HS-27A (cell line): Measurements from ENCODE around the gene RIPOR1.
"Not testable (repeated sequence)": the region's sequence is repeated elsewhere in the genome, so short reads cannot be mapped to it uniquely, and the experiment has no call there.

Experiments
- DNase-seq: peaks from one replicate; pipeline ENCODE4 v3.0.0-alpha.2; 2012; ENCODE audit warnings: low read depth, missing footprints

Gene RIPOR1

GRCh38 chr16:67528222-67528869 lies at the start of gene RIPOR1:
TSS of gene RIPOR1 (plus strand) at chr16:67528829. CDS start at chr16:67538447, 9,618 bp downstream.
- no peak for DNase-seq

GRCh38 chr16:67480833-67481560 lies 47.6 kb upstream of the RIPOR1 start, which contains the start of gene ATP6V0D1:
TSS of gene ATP6V0D1 (minus strand) at chr16:67481157. CDS start at chr16:67481086, 71 bp downstream.
- peak; percentile 94 for DNase-seq

DNA sequence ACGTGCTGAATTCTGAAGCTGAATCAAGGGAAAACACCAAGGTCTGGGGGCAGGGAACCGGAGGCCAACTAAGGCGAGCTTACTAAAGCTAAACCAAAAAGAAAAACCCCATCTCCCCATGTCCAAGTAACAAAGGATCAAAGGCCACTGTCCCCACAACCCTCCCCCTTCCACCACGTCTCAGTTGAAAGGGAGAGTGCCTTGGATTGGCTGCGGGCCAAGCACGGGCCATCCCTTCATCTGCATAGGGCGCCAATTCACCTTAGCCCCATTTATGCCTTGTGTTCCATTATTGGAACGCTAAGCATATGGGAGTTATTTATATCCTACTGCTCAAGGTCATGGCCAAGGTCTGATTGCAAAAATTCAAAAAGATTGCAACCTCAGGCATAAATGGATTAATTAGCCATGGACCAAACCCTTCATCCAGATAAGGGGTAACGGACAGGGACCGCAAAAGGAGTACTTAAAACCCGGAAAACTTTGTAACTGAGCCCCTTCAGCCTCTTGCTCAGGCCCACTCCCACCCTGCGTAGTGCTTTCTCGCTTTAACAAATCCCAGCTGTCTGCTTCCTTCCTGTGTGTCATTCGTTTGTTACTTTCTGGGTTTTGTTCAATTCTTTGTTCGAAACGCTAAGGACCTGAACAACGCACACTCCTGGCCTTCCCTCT lies 46.9 kb upstream of the RIPOR1 start:
- no peak for DNase-seq

DNA sequence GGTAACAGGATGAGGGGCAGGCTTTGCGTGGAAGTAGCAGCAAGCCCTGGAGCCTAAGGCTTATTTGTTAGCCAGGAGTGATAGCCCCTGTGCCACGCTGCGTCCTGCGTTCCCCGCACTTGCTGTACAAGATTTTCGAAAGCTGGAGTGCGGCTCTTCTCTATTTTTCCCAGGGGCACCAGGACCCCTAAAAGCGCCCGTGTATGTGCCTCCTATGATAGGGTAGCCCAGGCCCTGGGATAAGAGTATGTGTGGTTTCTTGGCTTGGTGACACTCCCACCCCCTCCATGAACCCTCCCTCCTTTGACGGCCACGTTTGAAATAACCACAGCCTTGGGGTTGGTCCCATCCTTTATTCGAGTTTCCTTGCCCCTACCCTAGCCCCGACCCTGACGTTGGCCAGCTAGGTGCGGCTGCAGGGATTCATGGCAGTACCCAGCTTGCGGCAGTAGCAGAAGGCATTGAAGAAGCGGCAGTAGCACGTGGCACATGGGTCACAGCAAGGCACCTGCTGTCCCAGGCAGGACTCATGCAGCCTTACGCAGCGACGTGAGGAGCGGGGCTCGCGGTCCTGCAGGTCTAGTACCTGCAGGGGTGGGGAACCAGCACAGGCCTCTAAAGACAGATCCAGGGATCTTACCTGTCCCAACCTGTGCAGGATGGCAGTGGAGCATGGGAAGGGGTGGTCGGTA lies 46.2 kb upstream of the RIPOR1 start:
- no peak for DNase-seq

DNA sequence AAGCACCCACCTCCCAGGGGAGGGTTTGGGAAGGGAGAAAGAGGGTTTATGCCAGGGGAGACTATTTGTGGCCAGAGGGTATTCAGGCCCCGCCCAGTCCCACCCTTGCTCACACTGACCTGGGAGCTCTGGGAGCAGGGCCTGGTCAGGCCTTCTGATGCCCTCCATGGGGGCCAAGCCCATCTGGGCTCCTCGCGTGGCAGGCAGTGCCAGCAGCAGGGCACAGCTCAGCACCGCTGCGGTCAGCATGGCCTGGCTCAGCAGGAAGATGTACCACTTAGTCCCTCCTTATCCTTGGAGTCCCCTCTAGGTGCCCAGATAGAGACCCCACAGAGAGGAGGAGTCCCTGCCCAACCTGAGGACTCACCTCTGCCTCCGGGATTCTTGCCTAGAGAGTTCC lies 45.5 kb upstream of the RIPOR1 start, which contains the start of gene AGRP:
Gene AGRP, minus strand, starts transcription at position 398 of the 400 bp plus-strand sequence. Its CDS starts 149 bp downstream, at position 249.
- DNase-seq: no peak

DNA sequence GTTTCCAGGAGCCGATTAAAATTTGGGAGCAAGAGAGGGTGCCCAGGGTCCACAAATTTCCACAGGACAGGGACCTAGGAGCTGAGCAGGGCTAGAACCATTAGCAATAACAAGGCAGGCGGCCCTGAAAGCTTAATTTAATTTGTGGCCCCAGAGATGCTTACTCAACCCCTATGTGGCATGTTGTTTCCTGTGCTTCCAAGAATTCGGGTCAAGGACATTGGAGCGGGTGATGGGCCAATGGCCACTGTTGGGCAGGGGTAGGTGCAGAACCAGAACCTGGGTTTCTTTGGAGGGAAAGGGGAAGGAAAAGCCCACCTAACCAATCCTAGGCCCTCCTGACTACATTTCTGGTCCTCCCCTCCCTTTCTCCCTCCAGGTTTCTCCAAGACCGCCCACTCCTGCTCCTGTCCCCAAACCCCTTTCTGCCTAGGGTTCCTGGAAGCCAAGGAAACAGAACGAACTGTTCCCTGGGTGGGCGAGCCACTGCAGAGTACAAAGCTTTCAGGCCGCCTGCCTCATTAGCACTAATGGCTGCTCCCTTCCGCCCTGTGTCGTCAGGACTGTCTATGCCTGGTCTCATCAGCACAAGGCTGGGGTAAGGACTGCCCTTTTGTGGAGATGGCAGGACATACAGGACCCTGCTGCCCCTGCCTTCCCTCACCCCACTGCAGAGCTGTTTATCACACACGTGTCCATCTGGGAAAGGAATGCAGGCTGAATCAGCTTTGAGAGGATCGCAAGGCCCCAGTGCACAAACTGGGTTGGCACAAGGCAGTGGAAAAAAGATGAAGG lies 44.7 kb upstream of the RIPOR1 start:
- no peak for DNase-seq

DNA sequence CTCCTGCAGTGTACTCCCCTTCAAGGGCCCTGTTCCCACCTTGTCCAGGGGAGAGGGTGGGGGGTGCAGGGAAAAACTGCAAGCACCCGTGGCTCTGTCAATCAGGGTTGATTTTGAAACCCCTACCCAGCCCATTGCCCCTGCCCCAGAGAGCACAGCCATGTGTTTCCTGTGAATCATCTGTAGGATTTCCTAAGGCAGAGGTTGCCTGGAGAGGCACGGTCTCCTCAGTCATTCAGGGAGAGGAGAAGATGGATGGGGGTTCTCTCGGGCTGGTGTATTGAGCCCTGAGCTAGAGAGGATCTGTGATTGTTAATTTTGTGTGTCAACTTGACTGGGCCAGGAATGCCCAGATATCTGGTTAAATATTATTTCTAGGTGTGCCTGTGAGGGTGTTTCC lies 41.8 kb upstream of the RIPOR1 start:
- no peak for DNase-seq

DNA sequence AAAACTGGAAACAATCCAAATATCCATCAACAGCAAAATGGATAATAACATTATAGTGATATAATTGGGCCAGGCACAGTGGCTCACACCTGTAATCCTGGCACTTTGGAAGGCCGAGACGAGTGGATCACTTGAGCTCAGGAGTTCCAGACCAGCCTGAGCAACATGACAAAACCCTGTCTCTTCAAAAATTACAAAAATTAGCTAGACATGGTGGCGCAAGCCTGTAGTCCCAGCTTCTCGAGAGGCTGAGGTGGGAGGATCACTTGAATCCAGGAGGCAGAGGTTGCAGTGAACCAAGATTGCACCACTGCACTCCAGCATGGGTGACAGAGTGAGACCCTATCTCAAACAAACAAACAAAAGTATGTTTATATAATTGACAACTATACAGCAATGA lies 41.1 kb upstream of the RIPOR1 start:
- DNase-seq: not testable (repeated sequence)

- no peak for DNase-seq
Measured at GRCh38 chr16:67489401-67490083, 39.1 kb upstream of the RIPOR1 start.

- DNase-seq: no peak
Measured at GRCh38 chr16:67490335-67491096, 38.1 kb upstream of the RIPOR1 start.

- DNase-seq: no peak
Measured at GRCh38 chr16:67499106-67499505, 29.5 kb upstream of the RIPOR1 start.

DNA sequence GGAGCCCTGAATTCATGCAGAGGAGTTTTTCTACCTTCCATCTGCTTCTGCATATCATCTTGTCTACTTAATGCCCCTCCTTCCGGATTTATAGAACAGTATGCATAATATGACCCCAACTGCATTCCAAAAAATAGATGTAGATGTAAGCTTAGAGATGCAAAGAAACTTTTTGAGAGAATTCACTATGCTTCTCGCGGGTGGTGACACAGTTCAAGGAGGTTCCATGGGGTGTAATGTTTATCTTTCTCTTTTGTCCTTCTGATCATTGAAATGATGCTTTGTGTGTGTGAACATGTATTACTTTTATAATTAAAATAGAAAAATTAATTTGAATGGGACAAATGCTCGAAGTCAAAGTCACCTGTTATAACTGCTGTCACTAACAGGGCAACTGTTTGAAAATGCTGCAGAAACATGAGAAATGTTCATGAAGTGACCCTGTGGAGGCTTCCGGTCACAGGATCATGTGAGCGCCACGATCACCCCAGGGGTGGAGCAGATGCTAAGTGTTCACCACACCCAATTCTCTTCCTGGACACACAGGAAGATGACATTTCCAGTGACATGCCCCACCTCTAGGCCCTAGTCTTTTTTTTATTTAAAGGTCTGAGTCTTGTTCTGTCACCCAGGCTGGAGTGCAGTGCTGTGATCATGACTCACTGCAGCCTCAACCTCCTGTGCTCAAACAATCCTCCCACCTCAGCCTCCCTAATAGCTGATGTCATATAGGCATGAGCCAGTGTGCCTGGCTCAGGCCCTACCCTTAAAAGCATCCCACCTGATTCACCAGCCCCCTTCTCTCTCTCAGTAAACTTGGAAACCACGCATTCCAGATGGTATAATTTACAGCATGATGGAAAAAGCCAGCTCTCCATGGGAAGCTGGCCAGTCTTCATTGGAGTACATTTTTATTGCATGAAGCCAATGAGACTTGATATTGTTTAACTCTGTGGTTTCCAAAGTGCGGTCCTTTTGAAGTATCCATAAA lies 24.3 kb upstream of the RIPOR1 start:
- no peak for DNase-seq

DNA sequence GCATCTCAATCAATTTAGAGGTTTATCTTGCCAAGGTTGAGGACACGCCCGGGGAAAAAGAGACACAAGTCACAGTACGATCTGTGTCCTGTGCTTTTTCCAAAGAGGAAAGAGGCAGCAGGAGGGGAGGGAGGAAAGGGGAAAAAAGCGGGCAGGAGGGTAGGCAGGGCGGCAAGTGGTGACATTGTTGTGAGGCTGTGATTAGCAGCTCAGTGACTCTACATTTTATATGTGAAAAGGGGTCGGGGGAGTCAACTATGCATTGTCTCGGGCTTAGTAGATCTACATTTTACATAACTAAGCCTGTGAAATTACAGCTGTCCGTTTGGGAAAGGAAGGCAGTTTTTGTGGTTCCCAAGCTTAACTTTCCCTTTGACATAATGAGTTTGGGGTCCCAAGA lies 22.2 kb upstream of the RIPOR1 start:
- DNase-seq: no peak

DNA sequence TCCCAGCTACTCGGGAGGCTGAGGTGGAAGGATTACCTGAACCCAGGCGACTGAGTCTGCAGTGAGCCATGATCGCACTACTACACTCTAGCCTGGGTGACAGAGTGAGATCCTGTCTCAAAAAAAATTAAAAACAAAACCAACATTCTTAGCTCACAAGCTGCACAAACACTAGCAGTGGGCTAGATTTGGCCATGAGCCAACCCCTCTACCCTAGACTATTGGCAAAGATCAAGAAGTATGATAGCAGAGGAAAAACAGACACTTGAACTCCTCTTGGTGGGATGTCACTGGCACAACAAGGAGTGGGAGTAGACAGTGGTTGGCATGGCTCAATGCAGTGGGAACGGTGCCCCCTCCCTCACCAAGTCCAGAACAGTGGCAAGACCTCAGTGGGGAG lies 19.6 kb upstream of the RIPOR1 start:
- DNase-seq: no peak

DNA sequence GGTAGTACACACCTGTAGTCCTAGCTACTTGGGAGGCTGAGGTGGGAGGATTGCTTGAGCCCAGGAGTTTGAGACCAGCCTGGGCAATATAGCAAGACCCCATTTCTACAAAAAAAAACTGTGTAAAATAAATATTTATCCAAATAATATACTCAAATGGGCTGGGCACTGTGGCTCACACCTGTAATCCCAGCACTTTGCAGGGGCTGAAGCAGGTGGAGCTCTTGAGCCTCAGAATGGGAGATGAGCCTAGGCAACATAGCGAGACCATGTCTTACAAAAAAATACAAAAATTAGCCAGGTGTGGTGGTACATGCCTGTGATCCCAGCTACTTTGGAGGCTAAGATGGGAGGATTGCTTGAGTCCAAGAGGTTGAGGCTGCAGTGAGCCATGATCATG lies 14.7 kb upstream of the RIPOR1 start:
- not testable (repeated sequence) for DNase-seq

DNA sequence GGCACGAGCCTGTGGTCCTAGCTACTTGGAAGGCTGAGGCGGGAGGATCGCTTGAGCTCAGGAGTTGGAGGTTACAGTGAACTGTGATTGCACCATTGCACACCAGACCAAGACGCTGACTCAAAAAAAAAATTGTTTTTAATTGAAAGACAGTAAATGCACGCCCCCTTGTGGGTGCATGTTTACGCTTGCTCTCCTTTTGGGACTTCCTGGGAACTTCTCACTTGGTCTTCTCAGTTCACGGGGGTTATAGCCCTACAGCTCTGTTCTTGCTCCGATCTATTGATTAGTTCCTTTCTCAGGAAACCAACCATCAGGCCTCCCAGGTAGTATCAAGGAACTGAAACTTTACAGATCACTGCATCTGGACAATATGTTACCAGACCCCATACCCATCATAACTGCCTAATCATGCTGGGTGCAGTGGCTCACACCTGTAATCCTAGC lies 14.2 kb upstream of the RIPOR1 start:
- no peak for DNase-seq

DNA sequence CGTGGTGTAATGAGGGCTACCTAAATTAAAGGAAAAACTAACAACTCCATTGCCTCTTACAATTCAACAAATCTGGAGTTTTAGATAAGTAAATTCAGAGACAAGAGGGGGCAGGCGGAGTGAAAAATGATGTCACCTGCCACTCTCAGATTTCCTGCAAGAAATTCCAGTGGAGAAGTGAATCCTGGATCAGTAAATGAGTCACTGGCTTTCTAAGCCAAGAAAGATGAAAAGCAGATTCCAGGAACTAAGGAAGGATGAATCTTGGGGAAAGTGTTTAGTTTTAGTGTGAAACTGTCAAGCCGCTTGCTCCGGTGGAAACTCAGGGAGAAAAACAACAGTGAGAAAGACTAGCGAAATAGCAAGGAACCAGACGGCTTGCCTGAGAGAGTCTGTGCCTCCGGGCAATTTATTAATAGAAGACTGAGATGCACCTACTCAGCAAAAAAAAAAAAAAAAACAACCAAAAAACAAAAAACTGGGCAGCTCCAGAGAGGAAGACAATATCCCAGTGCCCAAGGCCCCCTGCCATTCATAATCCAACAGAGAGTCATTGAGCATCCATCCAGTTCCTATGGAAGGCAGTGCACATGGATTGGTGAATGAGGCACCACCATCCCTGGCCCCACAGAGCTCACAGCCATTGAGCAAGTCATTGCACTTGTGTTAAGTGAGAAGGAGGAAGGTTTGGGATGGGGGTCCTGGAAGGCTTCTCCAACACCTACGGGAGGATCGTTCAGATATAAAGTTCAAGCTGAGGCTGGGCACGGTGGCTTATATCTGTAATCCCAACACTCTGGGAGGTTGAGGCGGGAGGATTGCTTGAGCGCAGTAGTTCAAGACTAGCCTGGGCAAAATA lies 12.1 kb upstream of the RIPOR1 start:
- no peak for DNase-seq

DNA sequence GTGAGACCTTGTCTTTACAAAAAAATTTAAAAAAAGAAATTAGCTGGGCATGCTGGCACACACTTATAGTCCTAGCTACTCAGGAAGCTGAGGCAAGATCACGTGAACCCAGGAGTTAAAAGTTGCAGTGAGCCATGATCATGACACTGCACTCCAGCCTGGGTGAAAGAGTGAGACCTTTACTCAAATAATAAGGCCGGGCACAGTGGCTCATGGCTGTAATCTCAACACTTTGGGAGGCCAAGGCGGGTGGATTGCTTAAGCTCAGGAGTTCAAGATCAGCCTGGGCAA lies 11.5 kb upstream of the RIPOR1 start:
- no peak for DNase-seq
